ENCODE data around the gene UPK1A.

DNA sequence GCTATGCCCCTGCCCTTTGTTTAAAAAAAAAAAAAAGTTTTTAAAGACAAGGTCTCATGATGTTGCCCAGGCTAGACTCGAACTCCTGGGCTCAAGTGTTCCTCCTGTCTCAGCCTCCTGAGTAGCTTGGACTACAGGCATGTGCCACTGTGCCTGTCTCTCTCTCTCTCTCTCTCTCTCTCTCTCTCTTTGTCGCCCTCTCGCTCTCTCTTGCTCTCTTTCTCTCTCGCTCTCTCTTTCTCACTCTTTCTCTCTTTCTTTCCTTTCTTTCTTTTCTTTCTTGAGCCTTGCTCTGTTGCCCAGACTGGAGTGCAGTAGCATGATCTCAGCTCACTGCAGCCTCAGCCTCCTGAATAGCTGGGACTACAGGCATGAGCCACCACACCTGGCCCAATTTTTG is 10.7 kb upstream of the UPK1A start:
- TF ChIP-seq, protein P1, sequence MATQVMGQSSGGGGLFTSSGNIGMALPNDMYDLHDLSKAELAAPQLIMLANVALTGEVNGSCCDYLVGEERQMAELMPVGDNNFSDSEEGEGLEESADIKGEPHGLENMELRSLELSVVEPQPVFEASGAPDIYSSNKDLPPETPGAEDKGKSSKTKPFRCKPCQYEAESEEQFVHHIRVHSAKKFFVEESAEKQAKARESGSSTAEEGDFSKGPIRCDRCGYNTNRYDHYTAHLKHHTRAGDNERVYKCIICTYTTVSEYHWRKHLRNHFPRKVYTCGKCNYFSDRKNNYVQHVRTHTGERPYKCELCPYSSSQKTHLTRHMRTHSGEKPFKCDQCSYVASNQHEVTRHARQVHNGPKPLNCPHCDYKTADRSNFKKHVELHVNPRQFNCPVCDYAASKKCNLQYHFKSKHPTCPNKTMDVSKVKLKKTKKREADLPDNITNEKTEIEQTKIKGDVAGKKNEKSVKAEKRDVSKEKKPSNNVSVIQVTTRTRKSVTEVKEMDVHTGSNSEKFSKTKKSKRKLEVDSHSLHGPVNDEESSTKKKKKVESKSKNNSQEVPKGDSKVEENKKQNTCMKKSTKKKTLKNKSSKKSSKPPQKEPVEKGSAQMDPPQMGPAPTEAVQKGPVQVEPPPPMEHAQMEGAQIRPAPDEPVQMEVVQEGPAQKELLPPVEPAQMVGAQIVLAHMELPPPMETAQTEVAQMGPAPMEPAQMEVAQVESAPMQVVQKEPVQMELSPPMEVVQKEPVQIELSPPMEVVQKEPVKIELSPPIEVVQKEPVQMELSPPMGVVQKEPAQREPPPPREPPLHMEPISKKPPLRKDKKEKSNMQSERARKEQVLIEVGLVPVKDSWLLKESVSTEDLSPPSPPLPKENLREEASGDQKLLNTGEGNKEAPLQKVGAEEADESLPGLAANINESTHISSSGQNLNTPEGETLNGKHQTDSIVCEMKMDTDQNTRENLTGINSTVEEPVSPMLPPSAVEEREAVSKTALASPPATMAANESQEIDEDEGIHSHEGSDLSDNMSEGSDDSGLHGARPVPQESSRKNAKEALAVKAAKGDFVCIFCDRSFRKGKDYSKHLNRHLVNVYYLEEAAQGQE (IDR thresholded peaks at IDR 0.05; ENCODE audit: low read depth): no peak
- TF ChIP-seq, protein P2, sequence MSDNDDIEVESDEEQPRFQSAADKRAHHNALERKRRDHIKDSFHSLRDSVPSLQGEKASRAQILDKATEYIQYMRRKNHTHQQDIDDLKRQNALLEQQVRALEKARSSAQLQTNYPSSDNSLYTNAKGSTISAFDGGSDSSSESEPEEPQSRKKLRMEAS (IDR thresholded peaks at IDR 0.05): no peak
- no peak for TF ChIP-seq YY1 (IDR thresholded peaks at IDR 0.05; ENCODE audit: low read depth)

All from Ishikawa (cell line).